GM12875 (cell line): ENCODE measurements around the gene ACVRL1.
A peak's percentile ranks its signal among the peaks of the same experiment; 100 is the strongest.

Experiments
- H3K4me3 ChIP-seq: one replicate; pipeline ENCODE4 v1.5.1; 2011; ENCODE audit warnings: low read depth, low read length, control low read depth
- CTCF ChIP-seq: IDR thresholded peaks from 2 replicates; pipeline ENCODE4 v1.5.1; 2011; ENCODE audit warnings: low read depth, mild to moderate bottlenecking, control low read depth, inconsistent platforms, low read length, moderate library complexity, borderline replicate concordance; ENCODE audit not compliant: insufficient read depth

Gene ACVRL1

GRCh38 chr12:51947246-51947996, 40.1 kb downstream of the ACVRL1 start:
- no peak overlapping the region for H3K4me3 ChIP-seq
- TF ChIP-seq CTCF: no peak

GRCh38 chr12:51948066-51948465, 40.8 kb downstream of the ACVRL1 start:
- no peak for TF ChIP-seq CTCF
- no peak overlapping the region for H3K4me3 ChIP-seq

DNA sequence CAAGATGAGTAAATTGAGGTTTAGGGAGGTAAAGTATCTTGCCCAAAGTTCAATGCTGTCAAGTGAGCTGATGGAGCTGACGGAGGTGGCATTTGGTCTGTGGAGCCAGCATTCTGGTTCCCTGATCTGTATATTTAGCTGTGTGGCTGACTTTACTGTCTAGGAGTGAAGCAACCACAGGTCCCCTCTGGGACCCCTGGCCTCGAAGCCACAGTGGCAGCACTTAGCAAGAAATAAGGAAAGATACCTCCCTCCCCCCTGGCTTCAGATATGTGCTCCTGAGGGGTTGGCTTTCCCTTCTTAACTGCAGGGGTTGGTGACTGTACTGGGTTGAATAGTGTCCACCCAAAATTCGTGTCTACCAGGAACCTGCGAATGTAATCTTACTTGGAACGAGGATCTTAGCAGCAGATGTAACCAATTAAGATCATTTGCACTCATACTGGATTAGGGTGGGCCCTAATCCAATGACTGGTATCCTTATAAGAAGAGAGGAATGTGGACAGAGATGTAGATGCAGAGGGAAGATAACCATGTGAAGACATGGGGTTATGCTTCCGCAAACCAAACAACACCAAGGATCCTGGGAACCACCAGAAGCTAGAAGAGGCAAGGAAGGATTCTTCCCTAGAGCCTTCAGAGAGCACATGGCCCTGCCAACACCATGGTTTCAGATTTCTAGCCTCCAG, 42.2 kb downstream of the ACVRL1 start:
- H3K4me3 ChIP-seq: no peak overlapping the region
- TF ChIP-seq CTCF: no peak

- no peak overlapping the region for H3K4me3 ChIP-seq
- TF ChIP-seq CTCF: no peak
Observed at GRCh38 chr12:51950682-51951198, 43.4 kb downstream of the ACVRL1 start.

GRCh38 chr12:51951199-51951842, 44.0 kb downstream of the ACVRL1 start, which contains the start of gene ACVR1B:
Gene ACVR1B, plus strand, starts transcription at chr12:51951699. Its CDS starts 45 bp downstream, at chr12:51951744.
- no peak for TF ChIP-seq CTCF
- H3K4me3 ChIP-seq: peak within 1 kb of the TSS; percentile 38

GRCh38 chr12:51951843-51952722, 44.8 kb downstream of the ACVRL1 start:
- no peak for TF ChIP-seq CTCF
- peak overlapping the region; percentile 34 for H3K4me3 ChIP-seq
